K562 (cell line): ENCODE results near the gene ASPG. TPM values are rescaled to one million over a fixed set of nuclear protein-coding genes. Genes with fewer than 3 reads are reported as not detected.

ENCODE experiments used
- ATAC-seq: fragments of 200-7000 bp; cut with Tn5 transposase; 3 replicates; pipeline ENCODE4 v1.9.1; 2020; ENCODE audit warnings: moderate library complexity
- BruUV-seq: library from RNA; stranded (reverse); fragments of 400-500 nt; replicated peaks from 2 replicates; lab custom pipeline; 2021; lab: Mats Ljungman, UMichigan
- CTCF ChIA-PET: fragments of 300-600 bp; formaldehyde crosslinking; extraction: SDS; loops from one replicate; lab custom pipeline; 2021; ENCODE audit warnings: low intra/inter-chr PET ratio; lab: Yijun Ruan, JAX
- POLR2A ChIA-PET: fragments of 300-600, 350-650 bp; sonication (Branson Sonifier 250); formaldehyde crosslinking; extraction: SDS; loops from one replicate; lab custom pipeline; 2021; ENCODE audit warnings: antibody characterized with exemption, inconsistent platforms; lab: Yijun Ruan, JAX
- DNase-seq, 4 experiments: peaks; one replicate each; pipeline versions ENCODE4 v3.0.0 to v3.0.0-alpha.2; 2011 to 2018; ENCODE audit warnings: low spot score in 3 of 4, mixed read lengths in 3 of 4; ENCODE audit errors: extremely low read depth in 1 of 4
- FAIRE-seq: peaks from 2 replicates; lab custom pipeline; 2011; peaks lifted over from hg19 to GRCh38; lab: Jason Lieb, UNC
- H2AFZ ChIP-seq: 2 replicates; pipeline ENCODE4 v1.6.0; 2011; ENCODE audit warnings: low read depth, low read length, control low read depth, inconsistent platforms
- H3K27ac ChIP-seq: fragments of 200-600 bp; 3 replicates; pipeline ENCODE4 v1.8.0; 2011; ENCODE audit warnings: low read depth, mild to moderate bottlenecking, control low read depth, inconsistent platforms, low read length, moderate library complexity, mixed read lengths; ENCODE audit errors: extremely low read depth
- H3K27me3 ChIP-seq, 2 experiments: fragments of 300-600 bp in 1 of 2; 2 replicates in 1 of 2; 3 replicates in 1 of 2; pipeline versions ENCODE4 v1.6.0 to v1.8.0; 2011; ENCODE audit warnings: inconsistent platforms in 2 of 2, low read length in 2 of 2, mild to moderate bottlenecking in 1 of 2, mixed read lengths in 1 of 2, moderate library complexity in 1 of 2; ENCODE audit not compliant: control insufficient read depth in 2 of 2, insufficient read depth in 2 of 2
- H3K36me3 ChIP-seq: fragments of 300-600 bp; 3 replicates; pipeline ENCODE4 v1.8.0; 2011; ENCODE audit warnings: mild to moderate bottlenecking, low read length, inconsistent platforms; ENCODE audit not compliant: control insufficient read depth, insufficient read depth
- H3K4me1 ChIP-seq, 2 experiments: fragments of 200-600 bp in 1 of 2; replicated peaks in 1 of 2; 2 replicates in 1 of 2; 3 replicates in 1 of 2; pipeline versions ENCODE4 v1.5.1 to v1.8.0; 2011; ENCODE audit warnings: inconsistent platforms in 2 of 2, low read length in 2 of 2, mild to moderate bottlenecking in 1 of 2, mixed read lengths in 1 of 2, moderate library complexity in 1 of 2; ENCODE audit not compliant: control insufficient read depth in 2 of 2, insufficient read depth in 2 of 2
- H3K4me2 ChIP-seq: 2 replicates; pipeline ENCODE4 v1.6.1; 2011; ENCODE audit warnings: low read length, control low read depth, inconsistent platforms, mixed read lengths; ENCODE audit not compliant: insufficient read depth
- H3K4me3 ChIP-seq: fragments of 200-600 bp; sonication (generic), shearing (Covaris generic); 2 replicates; pipeline ENCODE4 v1.5.1; 2016; ENCODE audit warnings: control low read depth, inconsistent platforms
- H3K79me2 ChIP-seq: fragments of 200-600 bp; 3 replicates; pipeline ENCODE4 v1.8.0; 2011; ENCODE audit warnings: low read length, inconsistent platforms; ENCODE audit not compliant: control insufficient read depth, insufficient read depth
- H3K9ac ChIP-seq, 2 experiments: 2 replicates each; pipeline versions ENCODE4 v1.6.0 to v1.6.1; 2011; ENCODE audit warnings: low read depth in 2 of 2, low read length in 2 of 2, control low read depth in 1 of 2, inconsistent platforms in 1 of 2, mild to moderate bottlenecking in 1 of 2, mixed read lengths in 1 of 2; ENCODE audit not compliant: insufficient read depth in 1 of 2
- H3K9me1 ChIP-seq: one replicate; pipeline ENCODE4 v1.6.0; 2011; ENCODE audit warnings: inconsistent platforms, mild to moderate bottlenecking, low read length, moderate library complexity; ENCODE audit not compliant: control insufficient read depth, insufficient read depth
- H3K9me3 ChIP-seq: replicated peaks from 2 replicates; pipeline ENCODE4 v1.5.1; 2011; ENCODE audit warnings: low read depth, low read length, inconsistent platforms; ENCODE audit not compliant: control insufficient read depth, insufficient read depth
- H4K20me1 ChIP-seq: replicated peaks from 2 replicates; pipeline ENCODE4 v1.6.1; 2011; ENCODE audit warnings: low read length, inconsistent platforms, mixed read lengths; ENCODE audit not compliant: control insufficient read depth, insufficient read depth
- E2F6 ChIP-seq, 2 experiments: IDR thresholded peaks; 2 replicates each; pipeline ENCODE4 v1.6.1; 2011; ENCODE audit warnings: borderline replicate concordance in 1 of 2, control low read depth in 1 of 2, low read depth in 1 of 2, low read length in 1 of 2, mild to moderate bottlenecking in 1 of 2, mixed read lengths in 1 of 2, moderate library complexity in 1 of 2; ENCODE audit not compliant: insufficient read depth in 1 of 2, insufficient read length in 1 of 2, poor library complexity in 1 of 2, severe bottlenecking in 1 of 2; ENCODE audit errors: extremely low read depth in 1 of 2
- ETS1 ChIP-seq: conservative IDR thresholded peaks from 2 replicates; pipeline ENCODE4 v1.6.1; 2011; ENCODE audit warnings: low read depth, mild to moderate bottlenecking, low read length; ENCODE audit not compliant: control insufficient read depth
- KAT7 ChIP-seq: sonication (generic); formaldehyde crosslinking; IDR thresholded peaks from 2 replicates; pipeline ENCODE4 v1.8.0; 2022; ENCODE audit warnings: missing genetic modification reagents, mild to moderate bottlenecking, borderline replicate concordance
- SRSF9 ChIP-seq: fragments of 200-400 bp; formaldehyde crosslinking; IDR thresholded peaks from 2 replicates; pipeline ENCODE4 v1.6.1; 2017; ENCODE audit warnings: low read depth, low read length, borderline replicate concordance
- ZNF146 ChIP-seq: IDR thresholded peaks from one replicate; pipeline ENCODE4 v1.6.1; 2018; ENCODE audit warnings: missing compliant biosample characterization; ENCODE audit not compliant: unreplicated experiment
- ZNF41 ChIP-seq: fragments of 250-450 bp; sonication (Bioruptor Pico); conservative IDR thresholded peaks from 2 replicates; pipeline ENCODE4 v1.4.0; 2020; ENCODE audit warnings: mild to moderate bottlenecking
- ZSCAN29 ChIP-seq: fragments of 450-650 bp; IDR thresholded peaks from 2 replicates; pipeline ENCODE4 v1.6.1; 2017
- WGBS: fragments of 100-300 bp; shearing (Covaris generic); methylation state at CpG from one replicate; pipeline ENCODE4 v1.1.6; 2016; ENCODE audit warnings: low coverage, mixed read lengths; ENCODE audit not compliant: insufficient coverage; ENCODE audit errors: missing lambda C conversion rate; 5-methylcytosine and 5-hydroxymethylcytosine counted together
- in situ Hi-C: fragments of 300-500 bp; cut with MboI; formaldehyde crosslinking; loops from 4 replicates; pipeline ENCODE4 v1.15.0; 2018; ENCODE audit warnings: inconsistent platforms, mixed read lengths
- intact Hi-C: fragments of 100-400 bp; cut with micrococcal nuclease; formaldehyde crosslinking; loops from 2 replicates; pipeline ENCODE4 v1.14.2; 2022
- polyA plus RNA-seq, 8 experiments: library from polyadenylated mRNA; depleted of rRNA in 4 of 8; stranded (reverse) in 5 of 8; unstranded in 3 of 8; fragments of >200 nt; fragmentation: Nextera tagmentation in 2 of 8; fragmentation: Illumina TruSeq in 1 of 8; extraction: Ambion mirVana in 2 of 8; extraction: Trizol in 1 of 8; gene quantifications; 2 replicates each; pipeline versions ENCODE4 v1.2.1 to v1.2.3, GENCODE V29; 2011 to 2014; ENCODE audit warnings: inconsistent platforms in 1 of 8, missing spikeins in 1 of 8
- total RNA-seq, 7 experiments: library from RNA; depleted of rRNA in 6 of 7; stranded (reverse); fragments of >200 nt in 6 of 7; fragmentation: Illumina TruSeq in 2 of 7; extraction: Trizol in 2 of 7; gene quantifications; 2 replicates each; pipeline versions ENCODE4 v1.2.1 to v1.2.3, GENCODE V29; 2011 to 2021; ENCODE audit warnings: low replicate concordance in 1 of 7

The ASPG gene
- total and polyA plus RNA-seq, 9 of the 15 experiments (the other 6 are each of a cell fraction or from before 2014, with no cell fraction given) = 0.18 TPM; not detected in 8

GRCh38 chr14:104155513-104155912, 70.0 kb downstream of the ASPG start:
- Histone ChIP-seq H3K9me3 (no peaks in the 10 kb centered on the region), H2AFZ (no peak overlapping the region), H3K4me2 (no peak overlapping the region), H3K4me3 (no peak overlapping the region), H3K9ac (no peak overlapping the region), H4K20me1 (peaks cover 10% of the 10 kb centered on the region), H3K36me3 (no peaks in the 10 kb centered on the region), H3K27ac (no peak overlapping the region), H3K79me2 (no peaks in the 10 kb centered on the region), H3K27me3 (peaks cover 0 to 5% of the 10 kb centered on the region in 2 experiments; a peak in 1 of 5 replicates), H3K4me1 (peaks cover 2 to 52% of the 10 kb centered on the region in 2 experiments; a peak in 3 of 5 replicates), H3K9me1 (no peaks in the 10 kb centered on the region)
- CTCF ChIA-PET = no interaction called here
- no TSS peak for BruUV-seq
- TF ChIP-seq ETS1 = no peak
- no peak for TF ChIP-seq ZSCAN29
- no peak for TF ChIP-seq KAT7
- no peak for TF ChIP-seq ZNF41 (CRISPR knock-in tag)
- no peak for TF ChIP-seq E2F6 (IDR thresholded peaks at IDR 0.05; ENCODE audit: borderline replicate concordance in 1 of 2, extremely low read depth in 1 of 2, insufficient read depth in 1 of 2, insufficient read length in 1 of 2, low read depth in 1 of 2, low read length in 1 of 2, poor library complexity in 1 of 2, severe bottlenecking in 1 of 2)
- TF ChIP-seq SRSF9 = no peak
- no peak for TF ChIP-seq ZNF146 (CRISPR knock-in tag)
- peak in 2 of 4 experiments; percentile 17 to 24 for DNase-seq
- WGBS = 0% methylated on average over 4 of the region's 29 CpGs
- POLR2A ChIA-PET = interaction anchor here (0.6 kb wide), 1 partner anchor 120 kb away, joined by 4 read pairs; no protein-coding TSS in a partner anchor
- ATAC-seq = peak; percentile 33; the same call in 2 of the 3 replicates
- in situ Hi-C loops = no loop called here
- no peak for FAIRE-seq
- intact Hi-C loops = no loop called here
